Stimulated activated CD8-positive, alpha-beta memory T cell treated with anti-CD3 and anti-CD28 coated beads, Interleukin-15, amount 100 ng/mL, for 48 hours (primary cell): ENCODE results near the gene MGLL.

Experiments used
- DNase-seq, 2 donors: peaks; one replicate each; pipeline ENCODE4 v3.0.0-alpha.2; 2020; ENCODE audit warnings: low read depth in 2 of 2

The MGLL gene

GRCh38 chr3:127741690-127742089 lies 80.6 kb downstream of the MGLL start:
- DNase-seq, result no peak

GRCh38 chr3:127741246-127741645 lies 81.1 kb downstream of the MGLL start:
- DNase-seq, result no peak

GRCh38 chr3:127740136-127740915 lies 82.0 kb downstream of the MGLL start:
- no peak for DNase-seq

GRCh38 chr3:127739347-127740135 lies 82.8 kb downstream of the MGLL start:
- no peak for DNase-seq

- no peak for DNase-seq
Observed at GRCh38 chr3:127738192-127738840, 84.0 kb downstream of the MGLL start.

GRCh38 chr3:127736801-127737539 lies 85.3 kb downstream of the MGLL start:
- no peak for DNase-seq

GRCh38 chr3:127735767-127736693 lies 86.3 kb downstream of the MGLL start:
- DNase-seq, result no peak

- no peak for DNase-seq
Observed at GRCh38 chr3:127734754-127735473, 87.4 kb downstream of the MGLL start.

GRCh38 chr3:127734181-127734720 lies 88.1 kb downstream of the MGLL start:
- no peak for DNase-seq

GRCh38 chr3:127733781-127734180 lies 88.5 kb downstream of the MGLL start:
- DNase-seq, result no peak

- no peak for DNase-seq
Observed at GRCh38 chr3:127732879-127733350, 89.4 kb downstream of the MGLL start.

- no peak for DNase-seq
Observed at GRCh38 chr3:127732303-127732702, 90.0 kb downstream of the MGLL start.

GRCh38 chr3:127731546-127732289 lies 90.6 kb downstream of the MGLL start:
- DNase-seq, result no peak

GRCh38 chr3:127730666-127731295 lies 91.5 kb downstream of the MGLL start:
- DNase-seq, result no peak

GRCh38 chr3:127730171-127730570 lies 92.1 kb downstream of the MGLL start:
- no peak for DNase-seq

GRCh38 chr3:127729556-127730056 lies 92.7 kb downstream of the MGLL start:
- DNase-seq, result no peak

- no peak for DNase-seq
Observed at GRCh38 chr3:127728417-127729015, 93.8 kb downstream of the MGLL start.

- no peak for DNase-seq
Observed at GRCh38 chr3:127726894-127727293, 95.4 kb downstream of the MGLL start.
